ENCODE measurements around the gene TMEM86B.
"Not testable (repeated sequence)": the region's sequence is repeated elsewhere in the genome, so short reads cannot be mapped to it uniquely, and the experiment has no call there.

Gene TMEM86B

GRCh38 chr19:55241935-55242464 lies 13.4 kb upstream of the TMEM86B start:
- no peak for DNase-seq (ENCODE audit: low read depth in 2 of 2)

- DNase-seq (ENCODE audit: low read depth in 2 of 2) = no peak
Observed at GRCh38 chr19:55241143-55241934, 12.8 kb upstream of the TMEM86B start.

DNA sequence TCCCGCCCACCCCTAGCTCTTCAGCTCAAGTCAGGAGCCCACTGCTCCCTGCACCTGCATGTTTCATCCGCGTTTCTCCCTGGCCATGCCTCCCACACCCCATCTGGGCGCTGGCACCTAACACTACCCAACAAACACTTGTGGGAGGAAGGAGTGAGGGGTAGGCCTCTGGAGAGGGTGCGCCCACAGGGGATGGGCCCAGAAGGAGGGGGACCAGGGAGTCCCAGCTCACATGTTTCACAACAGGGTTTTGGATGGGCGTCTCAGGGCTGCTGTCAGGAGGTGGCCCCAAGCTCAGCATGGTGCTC lies 12.1 kb upstream of the TMEM86B start:
- no peak for DNase-seq (ENCODE audit: low read depth in 2 of 2)

DNA sequence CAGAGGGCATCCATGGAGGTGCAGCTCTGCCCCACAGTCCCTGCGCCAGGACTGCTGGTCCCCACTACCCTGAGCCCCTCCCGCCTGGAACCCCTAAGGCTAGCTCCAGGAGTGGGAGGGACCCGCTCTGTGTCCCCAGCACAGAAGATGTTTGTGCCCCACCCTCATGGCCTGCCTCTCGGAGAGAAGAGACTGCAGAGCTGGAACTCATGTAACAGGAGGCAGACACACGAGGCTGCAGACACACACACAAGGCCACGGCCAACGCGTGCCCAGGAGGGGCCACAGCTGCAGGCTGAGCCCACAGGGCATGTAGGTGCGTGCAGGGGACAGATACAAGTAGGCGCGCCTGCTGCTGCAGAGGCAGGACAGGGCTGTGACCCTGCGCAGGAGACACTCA lies 10.4 kb upstream of the TMEM86B start:
- DNase-seq (ENCODE audit: low read depth in 2 of 2) = no peak

DNA sequence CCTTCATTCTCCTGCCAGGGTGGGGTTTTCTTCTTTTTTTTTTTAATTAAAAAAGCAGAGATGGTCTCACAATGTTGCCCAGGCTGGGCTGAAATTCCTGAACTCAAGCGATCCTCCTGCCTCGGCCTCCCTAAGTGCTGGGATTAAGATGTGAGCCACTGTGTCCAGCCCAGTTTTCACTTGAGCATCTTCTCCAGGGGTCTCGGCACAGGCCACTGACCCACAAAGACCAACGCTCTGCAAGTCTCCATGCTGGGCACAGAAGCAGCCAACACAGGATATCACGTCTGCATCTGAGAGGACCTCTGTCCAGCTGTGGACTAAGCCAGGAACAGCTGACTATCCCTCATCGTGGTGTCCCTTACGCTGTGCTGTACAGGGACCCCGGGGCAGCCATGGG lies 9.5 kb upstream of the TMEM86B start:
- no peak for DNase-seq (ENCODE audit: low read depth in 2 of 2)

GRCh38 chr19:55232986-55233385 lies 4.4 kb upstream of the TMEM86B start:
- no peak for DNase-seq (ENCODE audit: low read depth in 2 of 2)

DNA sequence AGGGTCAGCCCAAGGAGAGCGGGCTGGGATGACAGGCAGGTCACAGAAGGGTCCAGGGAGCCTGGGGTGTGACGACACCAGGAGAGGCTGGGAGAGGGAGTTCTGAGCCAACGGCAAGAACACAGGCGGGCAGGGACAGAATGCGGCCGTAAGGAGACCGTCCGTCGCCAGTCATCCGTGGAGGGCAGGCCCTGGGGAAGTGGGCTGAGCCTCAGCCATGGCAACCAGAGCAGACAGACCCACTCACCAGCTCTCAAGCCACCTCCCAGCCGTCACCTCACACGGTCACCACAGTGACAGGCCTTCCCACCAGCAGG lies 3.7 kb upstream of the TMEM86B start:
- no peak for DNase-seq (ENCODE audit: low read depth in 2 of 2)

- DNase-seq (ENCODE audit: low read depth in 2 of 2) = no peak
Observed at GRCh38 chr19:55231391-55232285, 3.1 kb upstream of the TMEM86B start.

- no peak for DNase-seq (ENCODE audit: low read depth in 2 of 2)
Observed at GRCh38 chr19:55230780-55231179, 2.2 kb upstream of the TMEM86B start.

GRCh38 chr19:55230329-55230728 lies 1.8 kb upstream of the TMEM86B start:
- no peak for DNase-seq (ENCODE audit: low read depth in 2 of 2)

GRCh38 chr19:55229789-55230182 lies 1.2 kb upstream of the TMEM86B start:
- DNase-seq (ENCODE audit: low read depth in 2 of 2) = no peak

DNA sequence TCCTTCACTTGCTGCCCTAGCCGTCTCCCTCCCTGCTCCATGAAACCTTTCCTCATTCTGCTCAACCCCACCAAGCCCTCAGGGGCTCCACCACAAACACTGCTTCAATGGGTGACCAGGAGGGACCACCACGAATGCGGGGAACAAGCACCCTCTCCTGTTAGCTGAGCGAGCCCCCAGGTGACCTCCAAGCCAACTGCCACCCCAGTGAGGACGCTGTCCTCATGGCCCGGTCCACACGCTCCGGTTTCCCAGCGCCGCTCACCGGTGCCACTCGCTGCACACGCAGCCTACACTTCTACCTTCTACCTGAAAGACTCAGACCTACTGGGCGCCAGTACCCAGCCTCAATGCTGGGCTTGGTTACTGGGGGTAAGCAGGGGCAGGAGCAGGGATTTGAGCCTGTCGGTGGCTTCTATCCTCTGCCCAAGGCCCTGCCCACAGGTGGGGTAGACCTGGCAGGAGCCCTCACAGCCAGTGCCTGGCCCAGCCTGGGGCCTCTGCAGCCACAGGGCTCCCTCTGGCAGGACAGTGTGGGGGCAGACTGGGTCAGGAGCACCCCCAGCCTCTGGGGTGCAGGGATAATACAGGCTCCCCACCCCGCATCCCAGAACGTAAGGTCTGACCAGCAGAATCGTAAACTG lies 704 bp upstream of the TMEM86B start:
- DNase-seq (ENCODE audit: low read depth in 2 of 2) = no peak

GRCh38 chr19:55228015-55228391 lies 560 bp downstream of the TMEM86B start:
- no peak for DNase-seq (ENCODE audit: low read depth in 2 of 2)

DNA sequence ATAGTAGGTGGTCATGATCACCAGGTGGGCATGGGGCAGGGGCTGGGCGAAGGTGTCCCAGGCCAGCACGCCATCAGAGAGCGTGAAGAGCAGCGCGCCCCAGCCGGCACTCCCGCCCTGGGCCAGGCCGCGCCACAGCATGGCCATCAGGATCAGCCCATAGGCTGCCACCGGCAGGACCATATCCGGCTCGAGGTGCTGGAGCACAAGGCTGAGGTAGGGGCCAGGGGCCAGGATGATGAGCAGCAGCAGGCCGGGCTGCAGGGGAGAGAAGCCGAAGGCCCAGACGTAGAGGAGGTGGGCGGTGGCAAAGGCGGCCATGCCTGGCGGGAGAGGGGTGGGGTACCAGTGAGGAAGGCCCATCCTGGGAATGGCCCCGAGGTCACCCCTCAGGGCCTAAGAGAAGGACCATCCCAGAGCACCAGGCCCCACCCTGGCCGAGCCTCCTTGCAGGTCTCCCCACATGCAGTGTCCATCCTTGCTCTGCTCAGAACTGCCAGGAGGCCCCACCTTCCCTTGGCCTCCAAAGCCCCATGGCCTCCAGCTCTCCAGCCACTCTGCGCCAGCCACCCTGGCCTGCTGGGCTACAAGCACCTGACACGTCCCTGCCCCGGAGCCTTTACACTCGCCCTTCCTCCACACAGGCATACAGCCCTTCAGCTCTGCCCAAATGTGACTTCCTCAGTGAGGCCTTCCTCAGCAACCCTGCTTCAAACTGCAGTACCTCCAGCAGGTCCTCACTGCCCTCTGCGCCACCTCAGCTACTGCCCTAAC lies 1.1 kb downstream of the TMEM86B start:
- DNase-seq (ENCODE audit: low read depth in 2 of 2) = no peak

DNA sequence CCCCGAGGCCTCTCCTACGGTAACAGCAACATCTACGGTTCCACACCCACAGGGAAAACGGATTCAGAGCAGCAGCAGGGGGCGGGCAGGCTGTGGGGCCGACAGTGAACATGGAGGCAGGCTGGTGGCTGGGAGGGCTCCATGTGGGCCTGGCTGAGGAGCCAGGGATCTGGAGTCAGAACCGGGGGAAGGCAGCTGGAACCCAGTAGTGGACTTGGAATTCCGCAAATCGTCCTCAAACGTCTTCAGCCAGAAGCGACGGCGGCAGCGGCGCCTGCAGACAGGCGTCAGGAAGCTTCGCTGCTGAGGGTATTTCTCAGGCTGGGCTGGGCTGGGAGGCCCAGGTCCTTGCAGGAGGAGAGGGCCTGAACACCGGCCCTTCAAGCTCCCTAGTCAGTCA lies 1.8 kb downstream of the TMEM86B start:
- DNase-seq (ENCODE audit: low read depth in 2 of 2) = no peak

DNA sequence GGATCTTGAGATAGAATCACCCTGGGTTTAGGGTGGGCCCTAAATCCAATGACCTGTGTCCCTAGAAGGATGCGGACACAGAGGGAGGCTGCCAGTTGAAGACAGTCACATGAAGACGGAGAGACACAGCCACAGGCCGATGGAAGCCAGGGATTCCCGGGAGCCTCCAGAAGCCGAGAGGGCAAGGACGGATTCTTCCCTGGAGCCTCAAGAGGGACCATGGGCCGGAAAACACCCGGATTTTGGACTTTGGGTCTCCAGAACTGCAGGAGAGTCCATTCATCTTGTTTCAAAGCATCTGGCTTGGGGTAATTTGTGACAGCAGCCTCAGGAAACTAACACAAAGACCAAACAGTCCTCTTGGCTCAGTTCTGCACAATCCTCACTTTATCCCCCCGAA lies 2.3 kb downstream of the TMEM86B start:
- DNase-seq (ENCODE audit: low read depth in 2 of 2) = no peak

DNA sequence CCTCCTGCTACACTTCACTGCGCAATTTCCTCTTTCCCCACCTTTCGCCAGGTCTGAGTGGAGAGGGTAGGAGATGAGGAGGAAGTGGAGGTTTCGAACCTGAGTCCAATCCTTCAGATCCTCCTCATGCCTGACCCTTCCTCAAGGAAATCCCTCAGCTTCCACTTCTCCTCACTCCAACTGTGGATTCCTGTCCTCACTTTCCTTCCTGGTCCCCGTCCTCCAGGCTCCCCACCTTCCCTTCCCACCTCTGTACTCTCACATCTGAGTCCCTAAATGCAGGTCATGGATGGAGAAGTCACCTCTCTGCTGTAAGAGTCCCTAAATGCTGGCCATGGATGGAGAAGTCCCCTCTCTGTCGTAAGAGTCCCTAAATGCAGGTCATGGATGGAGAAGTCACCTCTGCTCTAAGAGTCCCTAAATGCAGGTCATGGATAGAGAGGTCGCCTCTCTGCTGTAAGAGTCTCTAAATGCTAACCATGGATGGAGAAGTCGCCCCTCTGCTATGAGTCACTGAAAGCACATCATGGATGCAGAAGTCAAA lies 3.1 kb downstream of the TMEM86B start:
- DNase-seq (ENCODE audit: low read depth in 2 of 2) = no peak

- DNase-seq (ENCODE audit: low read depth in 2 of 2) = not testable (repeated sequence)
Observed at GRCh38 chr19:55224679-55225414, 3.7 kb downstream of the TMEM86B start.

DNA sequence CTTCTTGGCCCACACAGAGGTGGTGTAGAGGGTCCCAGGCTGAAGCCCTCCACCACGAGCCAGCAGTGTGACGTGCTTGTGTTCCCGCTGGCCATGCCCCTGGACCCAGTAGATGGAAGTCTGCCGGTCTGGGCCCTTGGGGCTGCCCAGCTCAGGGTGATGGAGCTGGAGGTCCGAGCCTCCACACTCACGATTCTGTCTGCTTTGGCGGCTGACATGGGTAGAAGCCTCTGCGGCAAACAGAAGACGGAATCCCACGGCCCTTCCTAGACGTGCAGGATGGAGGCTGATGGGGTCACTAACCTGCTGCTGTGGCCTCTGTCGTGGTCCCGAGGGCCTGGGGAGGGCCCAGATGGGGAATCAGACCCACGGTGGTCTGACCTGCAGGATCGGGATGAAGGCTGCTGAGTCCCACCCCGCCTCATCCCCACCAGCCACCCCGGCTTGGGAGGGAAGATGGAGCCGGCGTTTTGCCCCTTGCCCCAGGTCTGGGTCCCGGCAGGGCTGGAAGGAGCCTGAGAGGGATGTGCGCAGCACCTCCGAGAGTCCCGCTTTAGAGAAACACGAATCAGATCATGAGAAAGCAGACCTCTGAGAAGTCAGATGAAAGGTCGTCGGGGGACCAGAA lies 4.4 kb downstream of the TMEM86B start:
- DNase-seq (ENCODE audit: low read depth in 2 of 2) = no peak

GRCh38 chr19:55223291-55224037 lies 5.1 kb downstream of the TMEM86B start:
- no peak for DNase-seq (ENCODE audit: low read depth in 2 of 2)
